Testis (tissue), 2 donors: ENCODE results near the gene IRF2.

ENCODE experiments used
- CTCF ChIP-seq, 3 experiments: fragments of 450-650 bp in 2 of 3; fragments of 200-600 bp in 1 of 3; sonication (generic) in 1 of 3; IDR thresholded peaks; one replicate each; pipeline ENCODE4 v1.5.1; 2016 to 2019; ENCODE audit warnings: antibody characterized with exemption in 3 of 3, mild to moderate bottlenecking in 2 of 3, moderate library complexity in 1 of 3
- POLR2A ChIP-seq: fragments of 450-650 bp; IDR thresholded peaks from one replicate; pipeline ENCODE4 v1.6.1; 2017; ENCODE audit warnings: antibody characterized with exemption, mild to moderate bottlenecking, moderate library complexity

DNA sequence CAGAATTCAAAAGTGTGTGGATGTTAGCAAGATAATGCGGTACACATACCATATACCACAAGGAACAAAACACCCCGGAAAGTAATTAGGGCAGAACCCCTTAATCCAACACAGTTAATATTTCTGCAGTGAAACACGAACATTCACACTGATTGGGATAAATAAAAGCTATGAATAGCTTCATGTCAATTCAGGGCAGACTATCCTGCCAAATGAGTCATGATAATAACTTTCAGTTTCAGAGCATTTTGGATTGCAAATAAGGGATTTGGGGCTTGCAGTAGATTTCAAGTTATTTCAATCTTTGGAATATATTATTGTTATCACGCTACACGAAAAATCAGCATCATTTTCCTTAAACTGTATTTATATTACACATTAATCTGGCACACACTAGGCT is 24.3 kb downstream of the IRF2 start:
- no peak for TF ChIP-seq CTCF (IDR thresholded peaks at IDR 0.05)
- TF ChIP-seq POLR2A = no peak
